Bone marrow (tissue), 2 donors: ENCODE data around the gene C5orf52.
"Not testable (repeated sequence)": the region's sequence is repeated elsewhere in the genome, so short reads cannot be mapped to it uniquely, and the experiment has no call there.

Source experiments
- DNase-seq, 2 donors: peaks; one replicate each; lab custom pipeline; 2025; lab: John Stamatoyannopoulos, UW

The C5orf52 gene

GRCh38 chr5:157726607-157727006, 55.3 kb downstream of the C5orf52 start:
- DNase-seq, result not testable (repeated sequence)

DNA sequence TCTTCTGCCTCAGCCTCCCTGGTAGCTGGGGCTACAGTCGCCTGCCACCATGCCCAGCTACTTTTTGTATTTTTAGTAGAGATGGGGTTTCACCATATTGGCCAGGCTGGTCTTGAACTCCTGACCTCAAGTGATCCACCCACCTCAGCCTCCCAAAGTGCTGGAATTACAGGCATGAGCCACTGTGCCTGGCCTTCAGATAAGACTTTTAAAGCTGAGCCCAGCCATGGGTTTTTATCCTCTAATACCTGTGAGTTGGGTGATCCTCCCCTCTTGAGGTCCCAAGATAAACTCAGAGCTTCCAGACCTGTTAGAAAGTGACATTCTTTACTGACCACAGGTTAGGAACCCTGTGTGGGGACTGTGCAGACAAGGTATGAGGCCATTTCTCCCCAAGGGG, 56.5 kb downstream of the C5orf52 start:
- DNase-seq, result not testable (repeated sequence)
